GM19395 (cell line): ENCODE data around the gene TACR1.
"Not testable (repeated sequence)": the region's sequence is repeated elsewhere in the genome, so short reads cannot be mapped to it uniquely, and the experiment has no call there.

ENCODE experiments used
- ATAC-seq: cut with Tn5 transposase; IDR thresholded peaks from one replicate; pipeline ENCODE4 v1.9.1; 2021; ENCODE audit warnings: mild to moderate bottlenecking, moderate library complexity; ENCODE audit not compliant: unreplicated experiment

The TACR1 gene

DNA sequence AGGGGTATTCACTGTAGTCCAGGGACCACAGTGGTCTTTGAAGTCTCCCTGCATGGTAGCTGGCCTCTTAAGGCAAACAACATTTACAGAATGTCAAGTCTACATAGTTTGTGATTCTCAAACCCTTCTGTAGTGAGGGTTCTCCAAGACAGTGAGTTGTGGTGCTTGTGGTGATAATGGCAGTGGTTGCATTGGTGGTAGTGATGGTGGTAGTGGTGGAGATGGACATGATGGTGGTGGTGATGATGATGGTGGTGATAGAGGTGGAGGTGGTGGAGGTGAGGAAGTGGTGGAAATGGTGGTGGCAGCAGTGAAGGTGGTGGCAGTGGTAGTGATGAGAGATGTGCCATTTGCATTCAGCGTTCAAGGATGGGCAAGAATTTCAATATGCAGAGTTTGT lies 104.9 kb downstream of the TACR1 start:
- ATAC-seq = no peak

DNA sequence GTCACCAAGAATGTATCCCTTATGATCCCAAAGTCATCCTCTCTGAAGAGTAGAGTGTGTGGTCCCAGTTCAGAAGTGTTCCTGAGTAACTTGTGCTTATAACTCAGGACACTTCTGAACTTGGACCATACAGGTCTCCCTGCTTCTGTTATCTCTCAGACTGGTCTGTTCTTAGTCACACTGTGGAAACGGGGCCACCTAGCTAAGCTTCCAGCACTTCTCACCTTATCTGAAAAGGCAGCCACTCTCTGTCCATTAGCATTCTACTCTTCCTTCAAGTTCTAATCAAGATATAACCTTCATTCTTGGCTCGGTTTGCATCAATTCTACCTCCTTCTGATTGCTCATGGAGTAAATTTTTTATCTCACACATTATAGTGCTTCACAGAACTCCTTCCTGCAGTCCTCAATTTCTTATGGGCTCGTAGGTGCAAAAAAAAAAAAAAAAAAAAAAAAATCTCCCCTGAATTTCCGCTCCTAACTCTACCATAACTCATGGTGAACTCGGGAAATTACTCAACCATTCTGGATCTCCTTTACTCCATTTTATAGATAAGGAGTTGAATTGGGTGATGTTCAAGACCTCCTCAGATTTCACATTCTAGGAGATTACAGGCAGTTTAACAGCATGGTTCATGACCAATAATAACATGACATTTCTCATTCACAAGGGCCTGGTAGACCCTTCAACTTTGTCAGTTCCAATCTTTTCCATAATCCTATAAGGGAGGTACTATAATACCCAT lies 108.4 kb downstream of the TACR1 start:
- no peak for ATAC-seq

DNA sequence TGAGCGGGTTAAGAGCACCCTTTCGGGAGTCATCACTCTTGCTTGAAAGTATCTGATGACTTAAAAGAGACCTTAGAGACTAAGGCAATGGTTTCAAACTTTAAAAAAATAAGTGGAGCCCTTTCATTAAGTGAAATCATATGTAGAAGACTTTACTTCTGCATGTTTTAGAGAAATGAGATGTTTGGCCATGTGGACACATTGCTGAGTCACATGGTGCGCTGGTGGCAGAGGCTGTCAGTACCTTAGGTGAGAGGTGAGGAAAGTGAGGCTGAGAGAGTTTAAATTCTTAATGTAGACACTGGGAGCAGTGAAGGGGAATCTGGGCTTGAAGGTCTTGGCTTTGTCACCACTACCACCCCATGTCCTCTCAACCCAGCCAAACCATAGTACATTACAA lies 109.8 kb downstream of the TACR1 start:
- no peak for ATAC-seq

DNA sequence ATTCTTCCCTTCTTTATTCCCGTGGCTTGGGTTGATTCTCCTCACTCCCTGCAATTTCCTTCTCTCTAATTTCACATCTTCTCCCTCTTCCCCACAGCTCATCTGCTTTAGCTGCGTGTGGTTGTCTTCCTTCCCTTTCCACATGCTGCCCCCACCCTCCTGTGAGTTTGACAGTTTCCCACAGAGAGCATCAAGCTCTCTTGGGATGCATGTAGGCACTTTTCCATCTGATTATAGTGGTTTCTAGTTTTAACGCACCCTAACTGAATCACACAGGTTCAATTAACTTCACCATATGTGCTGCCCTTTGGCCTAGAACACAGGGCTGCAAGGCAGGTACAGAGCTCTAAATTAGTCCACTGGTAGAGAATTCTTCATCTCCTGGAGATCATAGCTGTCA lies 110.5 kb downstream of the TACR1 start:
- no peak for ATAC-seq

DNA sequence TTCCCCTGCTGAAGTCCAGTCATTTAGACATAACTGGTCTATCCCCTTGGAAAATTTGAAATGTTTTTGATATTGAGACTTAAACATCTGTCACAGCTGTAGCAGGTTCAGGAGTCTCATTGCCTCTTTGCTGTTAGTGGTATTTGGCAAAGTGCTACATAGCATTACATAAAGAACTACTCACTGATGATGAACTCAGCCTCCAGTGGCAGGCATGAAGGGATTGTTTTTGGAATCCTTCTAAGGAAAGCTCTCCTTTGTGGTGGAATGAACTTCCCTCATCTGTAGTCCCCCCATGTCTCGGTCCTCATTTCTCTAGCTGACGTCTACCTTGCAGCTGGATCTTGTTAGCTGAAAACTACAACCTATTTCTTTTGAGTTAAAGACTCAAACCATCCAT lies 111.6 kb downstream of the TACR1 start:
- no peak for ATAC-seq

DNA sequence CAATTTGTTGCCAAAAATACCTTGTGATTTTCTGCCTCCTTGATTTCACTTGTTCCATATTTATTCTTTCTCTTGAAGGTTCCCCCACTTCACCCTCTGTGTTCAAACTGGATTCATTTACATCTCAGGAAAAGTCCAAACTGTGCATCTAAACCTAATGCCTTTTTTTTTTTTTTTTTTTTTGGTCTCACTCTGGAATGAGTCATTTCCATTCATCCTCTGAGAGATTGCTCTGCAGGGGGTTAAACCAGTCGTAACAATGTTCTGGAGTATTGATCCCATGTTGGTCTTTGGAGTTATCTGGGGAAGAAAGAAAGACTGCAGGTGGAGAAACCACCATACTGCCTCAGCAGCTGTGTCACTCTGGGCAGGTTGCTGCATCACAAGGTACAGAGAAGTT lies 119.7 kb downstream of the TACR1 start:
- ATAC-seq = no peak

DNA sequence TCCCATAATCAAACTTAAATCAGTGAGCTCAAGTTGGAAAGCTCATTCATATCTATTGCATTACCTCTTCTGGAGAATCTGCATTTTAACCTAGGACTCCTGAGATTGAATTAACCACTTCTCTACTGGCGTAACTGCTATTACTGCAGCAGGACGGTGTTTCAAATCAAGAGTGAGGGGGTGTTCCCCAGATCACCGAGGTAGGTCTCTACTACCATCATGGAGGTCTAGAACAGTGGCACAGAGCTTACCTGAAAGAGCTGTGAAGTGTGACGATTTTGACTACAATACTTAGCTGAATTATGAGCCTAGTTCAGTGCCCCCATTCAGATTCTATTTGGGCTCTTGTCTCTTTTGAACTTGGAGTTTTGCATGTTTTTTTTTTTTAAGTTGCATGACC lies 121.4 kb downstream of the TACR1 start:
- ATAC-seq = peak; percentile 56

DNA sequence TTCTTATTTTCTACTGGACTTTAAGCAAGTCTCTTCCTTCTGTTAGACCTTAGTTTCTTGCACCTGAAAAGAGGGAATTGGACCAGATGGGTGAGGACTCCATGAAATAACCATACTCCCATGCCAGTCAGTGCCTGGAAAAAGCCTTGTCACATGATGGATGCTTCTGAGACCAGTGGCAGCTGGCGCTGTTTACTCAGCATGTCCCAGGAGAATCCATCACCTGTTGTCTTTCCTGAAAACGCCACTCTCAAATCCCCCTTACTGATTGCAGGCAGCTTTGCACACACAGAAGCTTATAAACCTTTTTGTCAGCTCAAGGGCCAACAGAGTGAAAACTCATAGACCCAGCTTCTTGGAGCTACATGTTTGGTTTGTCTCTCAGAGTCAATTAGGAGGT lies 123.2 kb downstream of the TACR1 start:
- no peak for ATAC-seq

DNA sequence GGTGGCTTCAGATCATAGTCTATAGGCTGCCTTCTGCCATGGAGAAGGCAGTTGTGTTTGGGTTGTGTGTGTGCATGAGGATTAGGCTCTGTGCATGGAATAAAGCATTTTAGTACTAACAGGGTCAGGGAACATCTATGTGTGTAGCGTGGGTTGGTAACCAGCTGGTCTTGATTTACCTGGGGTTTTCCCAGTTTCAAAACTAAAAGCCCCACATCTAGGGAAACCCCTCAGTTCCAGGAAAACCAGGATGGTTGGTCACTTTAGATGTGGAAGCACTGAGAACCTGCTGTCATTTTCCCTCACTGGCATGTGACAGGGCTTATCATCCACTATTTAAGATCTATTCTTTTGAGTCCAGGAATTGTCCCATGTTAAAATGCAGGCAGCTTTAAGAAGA lies 124.6 kb downstream of the TACR1 start:
- ATAC-seq = no peak

DNA sequence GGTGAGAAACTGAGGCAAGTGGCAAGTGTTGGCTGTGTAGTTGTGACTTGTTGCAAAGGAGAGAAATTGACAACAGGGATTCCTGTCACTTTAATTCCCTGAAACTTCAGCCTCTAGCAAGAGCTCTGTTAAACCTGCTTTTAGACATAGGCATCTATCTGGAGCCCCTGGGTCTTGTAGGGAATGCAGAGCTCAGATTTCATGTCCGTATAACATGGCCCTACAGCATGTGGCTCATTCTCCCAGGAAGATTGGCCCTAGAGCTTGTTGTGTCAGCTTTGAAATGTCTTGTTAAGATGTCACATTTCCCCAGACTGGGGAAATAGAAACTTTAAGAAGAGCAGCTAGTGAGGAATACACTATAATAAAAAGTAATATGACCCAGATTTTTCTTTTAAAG lies 125.1 kb downstream of the TACR1 start:
- no peak for ATAC-seq

DNA sequence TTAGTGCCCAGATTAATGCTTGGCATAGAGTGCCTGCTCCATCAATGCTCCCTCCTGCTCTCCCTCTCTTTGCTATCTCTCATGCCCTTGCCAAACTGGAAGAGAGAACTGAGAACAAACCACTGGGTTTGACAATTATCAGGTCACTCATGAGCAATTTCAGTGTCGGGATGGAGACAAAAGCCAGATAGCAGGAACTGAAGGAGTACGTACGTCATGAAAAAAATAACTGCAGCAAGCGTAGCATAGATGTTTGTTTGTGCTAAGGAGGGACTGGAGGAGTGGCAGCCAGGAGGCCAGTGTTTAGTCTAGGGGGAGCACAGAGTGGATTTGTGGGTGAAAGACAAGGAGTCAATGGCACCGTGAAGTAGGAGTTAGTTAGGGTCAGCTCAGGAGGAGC lies 127.6 kb downstream of the TACR1 start:
- ATAC-seq = no peak

DNA sequence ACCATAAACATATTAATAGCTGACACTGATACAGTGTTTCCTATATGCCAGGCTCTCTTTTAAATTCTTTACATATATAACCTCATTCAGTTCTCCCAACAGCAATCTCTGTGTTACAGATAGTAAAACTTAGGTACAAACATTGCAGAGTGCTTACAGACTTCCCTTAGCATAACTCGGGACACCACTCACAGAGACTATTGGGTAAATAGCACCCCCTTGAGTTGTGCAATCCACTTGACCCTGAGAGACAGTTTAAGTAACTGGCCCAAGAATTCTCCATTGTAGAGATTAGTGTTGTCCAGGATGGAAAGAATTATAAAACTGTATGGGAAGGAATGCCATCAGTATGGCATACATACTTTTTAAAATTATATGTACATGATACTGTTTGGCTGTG lies 130.8 kb downstream of the TACR1 start:
- no peak for ATAC-seq

DNA sequence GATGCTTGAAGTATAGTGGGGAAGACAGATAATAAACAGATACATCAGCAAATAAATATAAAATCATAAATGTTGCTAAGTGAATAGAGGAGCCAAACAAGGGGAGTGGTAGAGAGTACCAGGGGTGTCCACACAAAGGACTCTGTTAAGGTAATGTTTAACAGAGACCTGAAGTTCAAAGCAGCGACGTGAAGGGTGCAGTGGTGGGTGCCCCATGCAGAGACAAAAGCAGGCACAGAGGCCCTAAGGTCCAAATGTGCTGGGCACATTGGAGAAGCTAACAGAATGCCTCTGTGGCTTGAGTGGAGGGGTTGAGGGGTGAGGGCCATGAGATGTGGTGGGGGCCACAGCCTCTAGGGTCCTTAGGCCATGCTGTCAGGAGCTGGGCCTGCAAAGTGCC lies 131.8 kb downstream of the TACR1 start:
- ATAC-seq = no peak

DNA sequence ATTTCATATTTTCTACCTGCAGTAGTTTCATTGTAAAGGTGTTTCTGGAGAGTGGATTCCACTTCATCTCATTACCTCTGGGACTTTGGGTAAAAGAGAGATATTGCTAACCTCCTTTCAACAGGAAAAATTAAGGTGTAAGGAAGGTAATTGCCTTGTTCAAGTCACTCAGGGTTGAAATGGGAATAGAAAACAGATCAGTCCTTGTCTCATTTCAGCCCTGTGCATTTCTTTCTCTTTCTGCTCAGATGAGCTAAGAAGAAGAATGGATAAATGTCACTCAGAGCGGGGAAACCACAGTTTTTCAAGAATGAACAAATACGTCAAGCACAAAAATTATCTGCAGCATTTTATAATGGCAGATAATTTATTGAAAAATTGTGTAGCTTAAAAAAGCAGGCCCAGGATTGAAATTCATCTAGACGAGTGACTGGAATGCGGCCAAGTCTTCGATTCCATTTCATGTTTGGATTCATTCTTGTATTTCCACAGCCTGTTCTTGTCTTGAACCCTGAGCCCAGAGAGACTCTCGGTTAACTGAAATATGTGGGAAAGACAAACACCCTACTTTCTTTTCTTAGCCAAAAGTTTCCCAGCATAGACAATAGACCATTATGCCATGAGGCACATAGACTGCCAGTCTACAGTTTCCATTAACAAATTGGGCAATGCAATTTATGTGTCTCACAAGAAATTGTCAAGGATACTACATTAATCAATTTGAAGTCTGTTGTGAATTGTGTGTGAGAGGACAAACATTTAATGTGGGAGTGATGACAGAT lies 133.0 kb downstream of the TACR1 start:
- ATAC-seq = no peak

DNA sequence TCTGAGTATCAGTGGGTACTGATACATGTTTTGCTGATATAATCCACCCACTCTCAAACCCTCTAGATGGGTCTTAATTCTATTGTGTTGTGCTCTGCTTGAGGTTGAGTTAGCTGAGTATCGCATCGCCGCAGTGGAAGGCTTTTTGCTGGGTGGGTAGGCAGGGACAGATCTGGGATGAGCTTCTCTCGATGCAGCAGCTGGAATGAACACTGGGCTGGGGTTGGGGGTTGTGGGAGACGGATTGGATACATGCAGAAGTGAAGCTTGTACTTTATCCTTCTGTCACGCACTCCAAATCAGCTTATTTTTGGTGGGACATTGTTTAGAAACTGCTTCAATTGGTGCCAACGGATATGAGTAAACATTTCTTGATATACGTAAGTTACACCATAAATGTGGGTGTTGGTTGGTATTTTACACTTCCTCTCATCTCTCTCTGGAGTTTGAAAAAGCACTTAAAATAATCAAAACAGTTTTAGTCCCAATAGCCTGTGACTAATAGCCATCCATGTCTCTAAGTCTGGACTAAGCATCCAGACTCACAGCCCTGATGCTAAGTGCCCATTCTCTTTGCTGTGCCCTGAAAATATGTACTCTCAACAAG lies 133.8 kb downstream of the TACR1 start:
- no peak for ATAC-seq

DNA sequence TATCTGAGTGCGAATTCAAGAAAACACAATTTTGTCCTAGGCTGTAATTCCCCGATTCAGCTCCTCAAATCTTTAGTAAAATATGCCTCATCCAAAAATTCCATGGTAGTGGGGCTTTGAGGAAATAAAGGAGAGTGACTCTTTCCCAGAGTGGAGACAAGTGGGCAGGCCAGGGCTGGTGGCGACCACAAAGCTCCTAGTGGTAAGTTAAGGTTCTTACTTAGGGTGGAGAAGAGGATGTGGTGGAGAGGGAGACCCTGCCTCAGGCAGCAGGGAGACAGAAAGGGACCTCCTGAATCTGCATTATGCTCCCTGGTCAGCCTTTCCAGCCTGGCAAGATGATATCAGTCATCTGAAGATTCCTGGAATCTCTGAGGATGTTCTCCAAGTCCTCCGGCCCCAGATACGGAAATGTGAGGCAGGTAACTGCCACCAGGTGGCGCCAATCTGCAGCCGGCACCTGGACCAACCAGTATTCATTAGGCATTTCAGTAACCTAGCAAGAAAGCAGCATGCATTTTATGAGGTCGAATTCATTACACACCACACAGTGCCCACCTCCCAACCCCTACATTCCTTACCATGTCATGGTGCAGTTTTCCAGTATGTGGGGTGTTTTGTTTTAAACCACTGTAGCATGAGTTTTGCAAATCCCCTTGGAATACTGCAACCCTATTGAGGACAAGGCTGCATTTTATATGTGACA lies 134.5 kb downstream of the TACR1 start:
- ATAC-seq = peak; percentile 82

DNA sequence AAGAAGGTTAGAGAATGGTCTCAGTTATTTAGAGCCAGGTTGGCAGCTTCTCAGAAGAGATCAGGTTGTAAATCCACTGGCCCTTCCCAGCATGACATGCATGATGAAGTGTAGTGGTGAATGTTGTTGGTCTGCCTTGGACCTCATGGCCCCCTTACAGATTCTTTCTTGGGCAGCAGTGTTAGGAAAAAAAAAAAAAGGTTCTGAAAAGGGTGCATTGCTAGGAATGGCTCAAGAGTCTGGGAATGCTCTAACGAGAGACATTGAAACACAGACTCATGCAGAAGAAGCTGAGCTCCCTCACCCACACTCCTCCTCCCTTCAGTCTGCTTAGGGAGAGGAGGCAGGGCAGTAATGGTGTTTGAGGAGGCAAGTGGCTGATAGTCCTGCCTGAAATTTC lies 135.4 kb downstream of the TACR1 start:
- ATAC-seq = no peak

DNA sequence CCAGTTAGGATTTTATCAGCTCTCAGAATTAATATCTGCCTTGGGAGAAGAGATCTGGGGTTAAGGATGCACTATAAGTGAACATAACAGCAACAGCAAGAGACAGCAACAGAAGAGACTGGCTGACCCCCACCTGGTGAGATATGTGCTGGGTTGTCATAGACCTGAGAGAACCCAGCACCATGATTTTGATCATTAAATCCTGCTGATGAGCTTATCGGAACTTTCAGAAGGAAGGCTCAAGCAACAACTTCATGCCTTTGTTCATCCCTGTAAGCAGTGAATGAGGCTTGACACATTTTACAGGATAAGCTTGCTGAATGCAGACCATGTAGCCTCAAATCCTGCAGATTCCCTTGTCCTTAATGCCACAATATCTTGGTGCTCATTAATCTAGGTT lies 140.9 kb downstream of the TACR1 start:
- ATAC-seq = no peak

DNA sequence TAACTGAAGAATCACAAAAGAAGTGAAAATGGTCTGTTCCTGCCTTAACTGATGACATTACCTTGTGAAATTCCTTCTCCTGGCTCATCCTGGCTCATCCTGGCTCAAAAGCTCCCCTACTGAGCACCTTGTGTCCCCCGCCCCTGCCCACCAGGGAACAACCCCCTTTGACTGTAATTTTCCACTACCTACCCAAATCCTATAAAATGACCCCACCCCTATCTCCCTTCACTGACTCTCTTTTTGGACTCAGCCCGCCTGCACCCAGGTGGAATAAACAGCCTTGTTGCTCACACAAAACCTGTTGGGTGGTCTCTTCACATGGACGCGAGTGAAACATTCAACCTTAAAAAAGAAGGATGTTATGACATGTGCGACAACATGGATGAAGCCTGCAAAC lies 142.2 kb downstream of the TACR1 start:
- not testable (repeated sequence) for ATAC-seq

DNA sequence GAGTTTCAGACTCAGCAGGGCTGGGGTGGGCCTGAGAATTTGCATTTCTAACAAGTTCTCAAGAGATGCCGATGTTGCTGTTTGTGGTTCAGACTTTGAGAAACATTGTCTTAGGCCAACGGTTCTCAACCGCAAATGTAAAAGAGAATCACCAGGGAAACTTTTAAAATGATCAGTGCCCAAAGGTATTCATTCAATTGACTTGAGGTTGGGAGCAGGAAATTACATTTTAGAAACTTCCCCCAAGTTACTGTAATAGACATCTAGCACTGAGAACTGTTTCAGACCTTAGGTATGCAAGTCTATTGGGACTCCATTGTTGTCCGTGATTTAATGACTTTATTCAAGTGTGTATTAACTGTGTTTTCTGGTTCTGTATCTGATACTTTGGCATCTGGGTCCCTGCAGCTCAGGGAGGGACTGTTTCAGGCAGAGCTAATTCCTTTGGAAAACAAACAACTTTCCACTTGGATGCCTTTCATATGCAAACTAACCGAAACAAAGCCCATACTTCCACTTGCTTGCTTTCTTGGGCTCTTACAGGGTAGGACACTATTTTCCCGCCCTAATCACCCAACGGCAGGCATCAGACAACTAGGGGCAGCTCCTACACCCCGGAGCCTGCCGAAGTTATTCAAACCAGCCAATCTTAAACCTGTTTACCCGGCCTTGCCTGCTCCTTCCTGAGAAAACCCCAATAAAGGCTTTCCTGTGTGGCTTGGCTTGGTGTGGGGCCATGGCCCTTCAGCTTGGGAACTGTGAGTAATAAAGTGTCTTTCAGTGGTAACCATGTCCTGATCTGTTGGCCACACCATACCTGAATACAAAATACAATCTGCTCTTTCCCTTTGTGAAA lies 143.3 kb downstream of the TACR1 start:
- ATAC-seq = peak; percentile 66
